IMR-90 (cell line): ENCODE measurements around the gene XIAP. TPM values are rescaled to one million over a fixed set of nuclear protein-coding genes. Genes with fewer than 3 reads are reported as not detected.

Experiments used
- ATAC-seq: fragments of 200-7000 bp; cut with Tn5 transposase; 2 replicates; pipeline ENCODE4 v1.9.1; 2020; ENCODE audit warnings: low read depth, mild to moderate bottlenecking, moderate library complexity
- Bru-seq: library from RNA; stranded (reverse); fragments of 400-500 nt; gene quantifications from one replicate; lab custom pipeline; 2021; lab: Mats Ljungman, UMichigan
- BruChase-seq, 2 experiments: library from RNA; stranded (reverse); fragments of 400-500 nt; gene quantifications; one replicate each; lab custom pipeline; 2021; lab: Mats Ljungman, UMichigan
- BruUV-seq: library from RNA; stranded (reverse); fragments of 400-500 nt; replicated peaks from 2 replicates; lab custom pipeline; 2021; lab: Mats Ljungman, UMichigan
- CTCF ChIA-PET: fragments of 300-600 bp; formaldehyde crosslinking; extraction: SDS; loops from one replicate; lab custom pipeline; 2021; ENCODE audit warnings: antibody characterized with exemption; lab: Yijun Ruan, JAX
- POLR2A ChIA-PET: fragments of 300-600 bp; sonication (Branson Sonifier 250); formaldehyde crosslinking; loops from one replicate; lab custom pipeline; 2022; ENCODE audit warnings: antibody characterized with exemption; ENCODE audit not compliant: unreplicated experiment; lab: Charles Lee
- DNase-seq: peaks from one replicate; pipeline ENCODE4 v3.0.0; 2013
- H2AFZ ChIP-seq: replicated peaks from 2 replicates; pipeline ENCODE3; 2013; ENCODE audit warnings: low read length, mild to moderate bottlenecking; ENCODE audit not compliant: poor library complexity
- H2AK5ac ChIP-seq: 2 replicates; pipeline ENCODE4 v1.6.1; 2013; ENCODE audit warnings: low read depth, low read length, inconsistent platforms
- H2AK9ac ChIP-seq: replicated peaks from 2 replicates; pipeline ENCODE3; 2013; ENCODE audit warnings: mild to moderate bottlenecking, low read depth, low read length, moderate library complexity; ENCODE audit not compliant: poor library complexity
- H2BK120ac ChIP-seq: 2 replicates; pipeline ENCODE4 v1.6.1; 2013; ENCODE audit warnings: low read depth, low read length, inconsistent platforms
- H2BK15ac ChIP-seq: 3 replicates; pipeline ENCODE4 v1.6.1; 2013; ENCODE audit warnings: low read depth, low read length, inconsistent platforms
- H2BK20ac ChIP-seq: 2 replicates; pipeline ENCODE4 v1.6.1; 2013; ENCODE audit warnings: low read depth, mild to moderate bottlenecking, inconsistent platforms, low read length, moderate library complexity
- H2BK5ac ChIP-seq: 2 replicates; pipeline ENCODE4 v1.6.1; 2013; ENCODE audit warnings: mild to moderate bottlenecking, low read depth, low read length, inconsistent platforms; ENCODE audit not compliant: poor library complexity, severe bottlenecking
- H3K14ac ChIP-seq: replicated peaks from 2 replicates; pipeline ENCODE4 v1.6.1; 2013; ENCODE audit warnings: low read depth, low read length, inconsistent platforms
- H3K18ac ChIP-seq: 2 replicates; pipeline ENCODE4 v1.6.1; 2013; ENCODE audit warnings: low read depth, low read length, control low read depth
- H3K23ac ChIP-seq: 2 replicates; pipeline ENCODE4 v1.6.1; 2013; ENCODE audit warnings: low read depth, low read length, inconsistent platforms
- H3K27ac ChIP-seq: 2 replicates; pipeline ENCODE4 v1.5.1; 2013; ENCODE audit warnings: mild to moderate bottlenecking, control low read depth, low read length; ENCODE audit not compliant: insufficient read depth
- H3K27me3 ChIP-seq: 2 replicates; pipeline ENCODE4 v1.6.1; 2013; ENCODE audit warnings: low read length; ENCODE audit not compliant: control insufficient read depth, insufficient read depth
- H3K36me3 ChIP-seq: 2 replicates; pipeline ENCODE4 v1.6.1; 2013; ENCODE audit warnings: low read length, mixed read lengths; ENCODE audit not compliant: control insufficient read depth, insufficient read depth
- H3K4ac ChIP-seq: 2 replicates; pipeline ENCODE4 v1.6.1; 2013; ENCODE audit warnings: low read depth, low read length, inconsistent platforms
- H3K4me1 ChIP-seq: 2 replicates; pipeline ENCODE4 v1.6.1; 2013; ENCODE audit warnings: low read length, mixed read lengths; ENCODE audit not compliant: control insufficient read depth, insufficient read depth
- H3K4me2 ChIP-seq: 2 replicates; pipeline ENCODE4 v1.6.1; 2013; ENCODE audit warnings: low read depth, mild to moderate bottlenecking, control low read depth, low read length, moderate library complexity
- H3K4me3 ChIP-seq: 2 replicates; pipeline ENCODE4 v1.5.1; 2013; ENCODE audit warnings: low read depth, mild to moderate bottlenecking, control low read depth, low read length, moderate library complexity; ENCODE audit not compliant: insufficient read depth
- H3K56ac ChIP-seq: 2 replicates; pipeline ENCODE4 v1.6.1; 2013; ENCODE audit warnings: low read length, inconsistent platforms; ENCODE audit not compliant: insufficient read depth; ENCODE audit errors: extremely low read depth
- H3K79me1 ChIP-seq, 2 experiments: 2 replicates each; pipeline ENCODE4 v1.6.1; 2013; ENCODE audit warnings: low read length in 2 of 2, inconsistent platforms in 1 of 2, low read depth in 1 of 2
- H3K9ac ChIP-seq: 2 replicates; pipeline ENCODE4 v1.6.1; 2013; ENCODE audit warnings: low read depth, low read length, control low read depth
- H3K9me1 ChIP-seq: 2 replicates; pipeline ENCODE4 v1.6.1; 2013; ENCODE audit warnings: low read length, inconsistent platforms; ENCODE audit not compliant: insufficient read depth
- H3K9me3 ChIP-seq: 2 replicates; pipeline ENCODE4 v1.6.1; 2013; ENCODE audit warnings: low read length; ENCODE audit not compliant: control insufficient read depth, insufficient read depth
- H4K20me1 ChIP-seq: 2 replicates; pipeline ENCODE4 v1.6.1; 2013; ENCODE audit warnings: low read length, inconsistent platforms; ENCODE audit not compliant: insufficient read depth
- H4K5ac ChIP-seq: 2 replicates; pipeline ENCODE4 v1.6.1; 2013; ENCODE audit warnings: mild to moderate bottlenecking, low read depth, low read length, control low read depth
- H4K8ac ChIP-seq, 2 experiments: 2 replicates each; pipeline ENCODE4 v1.6.1; 2013; ENCODE audit warnings: low read depth in 2 of 2, low read length in 2 of 2, control low read depth in 1 of 2, inconsistent platforms in 1 of 2
- H4K91ac ChIP-seq: 2 replicates; pipeline ENCODE4 v1.6.1; 2013; ENCODE audit warnings: low read depth, low read length, inconsistent platforms; ENCODE audit not compliant: insufficient read depth
- CEBPB ChIP-seq: IDR thresholded peaks from 2 replicates; pipeline ENCODE4 v1.6.1; 2012; ENCODE audit warnings: low read depth, low read length, improper control_type of control experiment
- CHD1 ChIP-seq: IDR thresholded peaks from 2 replicates; pipeline ENCODE4 v1.6.1; 2012; ENCODE audit warnings: low read depth, low read length, improper control_type of control experiment
- MAFK ChIP-seq: IDR thresholded peaks from 2 replicates; pipeline ENCODE4 v1.6.1; 2012; ENCODE audit warnings: low read depth, low read length, improper control_type of control experiment
- MAZ ChIP-seq: IDR thresholded peaks from 2 replicates; pipeline ENCODE4 v1.6.1; 2012; ENCODE audit warnings: low read depth, mild to moderate bottlenecking, low read length, improper control_type of control experiment, moderate library complexity, borderline replicate concordance
- NFE2L2 ChIP-seq: fragments of 150-350 bp; IDR thresholded peaks from 2 replicates; pipeline ENCODE4 v1.6.1; 2016; ENCODE audit warnings: low read depth, mild to moderate bottlenecking, low read length
- POLR2A ChIP-seq: IDR thresholded peaks from 2 replicates; pipeline ENCODE4 v1.6.1; 2012; ENCODE audit warnings: mild to moderate bottlenecking, low read depth, low read length
- WGBS, 2 experiments: methylation state at CpG; one replicate each; pipeline versions ENCODE4 v1.1.5 to v1.1.7; 2013; ENCODE audit warnings: missing lambda C conversion rate in 2 of 2; ENCODE audit not compliant: insufficient read length in 1 of 2; ENCODE audit errors: extremely low coverage in 2 of 2; 5-methylcytosine and 5-hydroxymethylcytosine counted together
- dilution Hi-C: fragments of 300-500 bp; cut with HindIII; formaldehyde crosslinking; loops from one replicate; pipeline ENCODE4 v1.14.3; 2018; ENCODE audit warnings: low sequenced_read_pairs; ENCODE audit not compliant: unreplicated experiment
- in situ Hi-C: fragments of 300-500 bp; cut with MboI; formaldehyde crosslinking; loops from 3 replicates; pipeline ENCODE4 v1.14.3; 2019; ENCODE audit warnings: low sequenced_read_pairs, inconsistent platforms, mixed read lengths
- intact Hi-C: fragments of 100-400 bp; cut with micrococcal nuclease; formaldehyde crosslinking; loops from 2 replicates; pipeline ENCODE4 v1.10.0; 2022
- long read RNA-seq: library from polyadenylated mRNA; unstranded; transcript quantifications from one replicate; pipeline ENCODE4 v2.0.0, GENCODE V29; 2021; ENCODE audit not compliant: unreplicated experiment
- polyA plus RNA-seq, 3 experiments: library from polyadenylated mRNA; depleted of rRNA; stranded (reverse); fragments of >200 nt; gene quantifications; 2 replicates each; pipeline ENCODE4 v1.2.3, GENCODE V29; 2012; ENCODE audit warnings: low replicate concordance in 1 of 3
- total RNA-seq: library from RNA; depleted of rRNA; stranded (reverse); fragments of >200 nt; gene quantifications from 2 replicates; pipeline ENCODE4 v1.2.3, GENCODE V29; 2012; rRNA removed

Gene XIAP
- total RNA-seq (17.4 and 30.0 TPM in 2 replicates), polyA plus RNA-seq (2012; rRNA removed) (8.1 and 8.9 TPM in 2 replicates), Bru-seq, nascent RNA (percentile 80 among the genes with signal in this experiment), BruChase-seq, experiment 1, labeled RNA remaining after a 6-hour chase (percentile 92 among the genes with signal in this experiment), BruChase-seq, experiment 2, labeled RNA remaining after a 2-hour chase (percentile 93 among the genes with signal in this experiment)
- polyA plus RNA-seq (2012; cell fraction: cytosol; rRNA removed): 3.2 and 5.2 TPM in 2 replicates
- polyA plus RNA-seq (2012; cell fraction: nucleus; rRNA removed; ENCODE audit: low replicate concordance): 3.6 and 14.6 TPM in 2 replicates
- long read RNA-seq, partial matches to known transcripts: 0 of 10 reads
- long read RNA-seq, other reads (novel, unspliced or antisense): 9 of 10 reads

DNA sequence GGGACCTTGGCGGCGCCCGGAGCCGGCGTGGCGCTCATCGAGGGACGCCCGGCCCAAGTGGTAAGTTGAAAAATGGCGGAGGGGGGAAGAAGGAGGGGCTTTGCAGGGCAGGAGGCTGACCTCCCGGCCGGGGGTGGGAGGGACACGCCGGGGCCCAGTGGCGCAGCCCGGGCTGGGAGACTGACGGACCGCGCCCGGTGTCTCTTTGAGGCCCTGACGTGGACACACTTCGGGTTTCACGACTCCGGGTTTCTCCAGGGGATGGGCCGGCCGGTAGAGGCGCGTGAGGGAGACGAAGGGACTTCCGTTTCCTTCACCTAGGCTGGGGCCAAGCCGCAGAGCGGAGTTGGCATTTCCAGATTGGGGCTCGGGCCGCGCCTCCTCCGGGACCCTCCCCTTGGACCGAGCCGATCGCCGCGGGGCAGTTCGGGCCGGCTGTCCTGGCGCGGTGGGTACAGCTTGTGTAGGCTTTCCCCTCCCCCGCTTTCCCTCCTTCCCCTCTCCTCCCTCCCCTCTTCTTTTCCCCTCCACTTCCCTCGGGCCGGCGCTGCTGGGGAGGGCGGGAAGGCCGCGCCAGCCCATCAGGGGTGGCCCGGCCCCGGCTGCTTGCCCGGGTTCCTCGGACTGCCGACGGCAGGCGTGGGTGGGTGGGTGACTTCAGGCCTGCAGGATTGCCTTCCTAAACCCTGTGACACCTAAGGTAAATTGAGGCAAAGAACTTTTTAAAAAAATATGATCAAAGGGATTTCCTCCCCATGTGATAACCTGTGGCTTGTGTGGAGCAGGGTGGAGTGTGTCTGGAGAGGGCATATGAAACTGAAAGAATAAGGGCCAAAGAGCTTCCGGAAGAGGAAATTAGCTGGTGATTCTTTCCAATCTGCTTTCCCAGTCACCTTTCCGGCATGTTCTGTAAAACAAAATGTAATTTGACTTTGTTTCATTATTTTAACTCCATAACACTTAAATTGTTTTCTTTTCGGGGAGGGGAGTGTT, at the start of gene XIAP:
XIAP (plus strand) TSS at position 208 of the 993 bp plus-strand sequence. CDS start 25,610 bp downstream, outside the sequence.
- ChIA-PET CTCF (no interaction called here), POLR2A (interaction anchor here (0.6 kb wide), 1 partner anchor 299 kb away, joined by 6 read pairs; no protein-coding TSS in a partner anchor)
- Histone ChIP-seq H3K23ac (peak within 1 kb of the TSS; percentile 35), H4K5ac (peak within 1 kb of the TSS; percentile 97), H3K79me1 (no peaks in the 10 kb centered on the region), H2BK15ac (peak within 1 kb of the TSS; percentile 26; the same call in 1 of the 3 replicates), H3K9me3 (no peaks in the 10 kb centered on the region; the same call in 1 of the 2 replicates), H4K91ac (peak within 1 kb of the TSS; percentile 63), H4K20me1 (no peaks in the 10 kb centered on the region), H3K18ac (peak within 1 kb of the TSS; percentile 66), H3K9ac (peak within 1 kb of the TSS; percentile 78), H2AK9ac (peak within 1 kb of the TSS; percentile 87), H3K4me1 (no peaks in the 10 kb centered on the region), H3K4me3 (peak within 1 kb of the TSS; percentile 90), H3K36me3 (no peaks in the 10 kb centered on the region), H3K4ac (peak within 1 kb of the TSS; percentile 89), H4K8ac (peak within 1 kb of the TSS; percentile 80 to 95), H2AK5ac (peak within 1 kb of the TSS; percentile 51), H3K27ac (peak within 1 kb of the TSS; percentile 97), H2BK120ac (peak within 1 kb of the TSS; percentile 59; the same call in 1 of the 2 replicates), H2BK5ac (peak within 1 kb of the TSS; percentile 91), H3K9me1 (no peaks in the 10 kb centered on the region), H3K27me3 (no peaks in the 10 kb centered on the region), H2AFZ (peak within 1 kb of the TSS; percentile 89), H3K56ac (peak within 1 kb of the TSS; percentile 97), H3K4me2 (peak within 1 kb of the TSS; percentile 96), H2BK20ac (no peak within 1 kb of the TSS), H3K14ac (peak within 1 kb of the TSS; percentile 81)
- dilution Hi-C loops (no loop called here), in situ Hi-C loops (no loop called here), intact Hi-C loops (no loop called here)
- TF ChIP-seq CHD1: 0 out of 2 replicates have a peak, but pooled peaks have one; percentile 48
- no peak for TF ChIP-seq NFE2L2
- no peak for TF ChIP-seq CEBPB
- peak; percentile 38; the same call in 1 of the 2 replicates for TF ChIP-seq MAZ
- no peak for TF ChIP-seq MAFK
- peak; percentile 86 for TF ChIP-seq POLR2A
- DNase-seq (peak; percentile 84), ATAC-seq (peak; percentile 96)
- BruUV-seq: no TSS peak
- WGBS, 2 experiments: 40% methylated on average over 9 of the region's 62 CpGs; no CpG with 5 or more reads in 1 of the 2 experiments
